Activated CD4-positive, CD25-positive, alpha-beta regulatory T cell treated with anti-CD3 and anti-CD28 coated beads, Interleukin-2, amount 50 U/mL, for 72 hours (primary cell): ENCODE data around the gene GUCY2D.

Source experiments
- DNase-seq: peaks from one replicate; pipeline ENCODE4 v3.0.0; 2021

The GUCY2D gene

GRCh38 chr17:8068736-8069586 is 66.5 kb downstream of the GUCY2D start:
- no peak for DNase-seq

DNA sequence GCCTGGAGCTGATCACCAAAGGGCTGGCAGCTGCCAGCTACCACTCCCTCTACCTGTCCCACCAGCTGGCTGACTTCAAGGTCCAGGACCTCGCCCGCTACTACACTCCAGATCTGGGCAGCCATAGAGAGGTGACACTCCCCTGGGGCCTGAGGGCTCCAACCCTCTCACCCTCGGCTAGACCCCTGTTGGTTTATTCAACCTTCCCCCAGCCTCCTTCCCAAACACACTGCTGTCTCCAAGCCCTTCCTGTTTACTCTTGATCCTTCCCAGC is 67.1 kb downstream of the GUCY2D start:
- no peak for DNase-seq
